CD1c-positive myeloid dendritic cell (primary cell): ENCODE results near the gene CCSER1.

Experiments used
- DNase-seq: peaks from one replicate; pipeline ENCODE4 v3.0.0-alpha.2; 2016; ENCODE audit errors: extremely low spot score

Gene CCSER1

GRCh38 chr4:90946945-90947344 is 819.8 kb downstream of the CCSER1 start:
- no peak for DNase-seq

- DNase-seq, result no peak
Observed at GRCh38 chr4:90950385-90950841, 823.2 kb downstream of the CCSER1 start.

- DNase-seq, result no peak
Observed at GRCh38 chr4:90951037-90951436, 823.8 kb downstream of the CCSER1 start.

- DNase-seq, result no peak
Observed at GRCh38 chr4:90958256-90958895, 831.2 kb downstream of the CCSER1 start.

GRCh38 chr4:90960433-90960832 is 833.2 kb downstream of the CCSER1 start:
- no peak for DNase-seq

GRCh38 chr4:90960840-90961239 is 833.6 kb downstream of the CCSER1 start:
- no peak for DNase-seq

- DNase-seq, result no peak
Observed at GRCh38 chr4:90970021-90970420, 842.8 kb downstream of the CCSER1 start.

- no peak for DNase-seq
Observed at GRCh38 chr4:90977726-90978125, 850.5 kb downstream of the CCSER1 start.

GRCh38 chr4:90979556-90979955 is 852.4 kb downstream of the CCSER1 start:
- DNase-seq, result no peak

GRCh38 chr4:90982813-90983212 is 855.6 kb downstream of the CCSER1 start:
- no peak for DNase-seq

GRCh38 chr4:90990284-90990683 is 863.1 kb downstream of the CCSER1 start:
- no peak for DNase-seq

- DNase-seq, result no peak
Observed at GRCh38 chr4:90992213-90992612, 865.0 kb downstream of the CCSER1 start.

- DNase-seq, result no peak
Observed at GRCh38 chr4:90994851-90995574, 867.8 kb downstream of the CCSER1 start.

GRCh38 chr4:90995996-90996395 is 868.8 kb downstream of the CCSER1 start:
- no peak for DNase-seq

GRCh38 chr4:90996813-90997212 is 869.6 kb downstream of the CCSER1 start:
- DNase-seq, result no peak

GRCh38 chr4:91015861-91016260 is 888.7 kb downstream of the CCSER1 start:
- no peak for DNase-seq

GRCh38 chr4:91019513-91019912 is 892.3 kb downstream of the CCSER1 start:
- no peak for DNase-seq

- no peak for DNase-seq
Observed at GRCh38 chr4:91025241-91026148, 898.3 kb downstream of the CCSER1 start.

- no peak for DNase-seq
Observed at GRCh38 chr4:91028228-91028627, 901.0 kb downstream of the CCSER1 start.

GRCh38 chr4:91031761-91032160 is 904.6 kb downstream of the CCSER1 start:
- no peak for DNase-seq

GRCh38 chr4:91032725-91033445 is 905.7 kb downstream of the CCSER1 start:
- DNase-seq, result no peak

GRCh38 chr4:91035276-91035675 is 908.1 kb downstream of the CCSER1 start:
- no peak for DNase-seq
